Kidney epithelial cell (primary cell): ENCODE results near the gene INTU. TPM values are rescaled to one million over a fixed set of nuclear protein-coding genes. Genes with fewer than 3 reads are reported as not detected.

Source experiments
- DNase-seq: peaks from one replicate; pipeline ENCODE4 v3.0.0-alpha.2; 2010; ENCODE audit warnings: low read depth
- H3K27me3 ChIP-seq: 2 replicates; pipeline ENCODE4 v1.6.0; 2011; ENCODE audit warnings: low read length; ENCODE audit not compliant: control insufficient read depth, insufficient read depth
- H3K36me3 ChIP-seq: 2 replicates; pipeline ENCODE4 v1.5.1; 2011; ENCODE audit warnings: low read length; ENCODE audit not compliant: control insufficient read depth, insufficient read depth
- H3K4me3 ChIP-seq: 2 replicates; pipeline ENCODE4 v1.5.1; 2011; ENCODE audit warnings: low read depth, mild to moderate bottlenecking, control low read depth, low read length
- total RNA-seq: library from RNA; depleted of rRNA; stranded (reverse); fragments of >200 nt; gene quantifications from 2 replicates; pipeline ENCODE4 v1.2.3, GENCODE V29; 2015
- TF ChIP-seq, protein P1 (sequence below): IDR thresholded peaks from 2 replicates; pipeline ENCODE4 v1.5.1; 2011; ENCODE audit warnings: mild to moderate bottlenecking, moderate library complexity, low read length, control low read depth, inconsistent platforms; ENCODE audit not compliant: insufficient read depth, poor library complexity, severe bottlenecking

The INTU gene
- total RNA-seq, 1 donor from 2014 or later, result 6.4 TPM

- no peak for DNase-seq
- Histone ChIP-seq H3K27me3 (no peaks in the 10 kb centered on the region), H3K36me3 (no peaks in the 10 kb centered on the region), H3K4me3 (no peak overlapping the region)
- TF ChIP-seq, protein P1, sequence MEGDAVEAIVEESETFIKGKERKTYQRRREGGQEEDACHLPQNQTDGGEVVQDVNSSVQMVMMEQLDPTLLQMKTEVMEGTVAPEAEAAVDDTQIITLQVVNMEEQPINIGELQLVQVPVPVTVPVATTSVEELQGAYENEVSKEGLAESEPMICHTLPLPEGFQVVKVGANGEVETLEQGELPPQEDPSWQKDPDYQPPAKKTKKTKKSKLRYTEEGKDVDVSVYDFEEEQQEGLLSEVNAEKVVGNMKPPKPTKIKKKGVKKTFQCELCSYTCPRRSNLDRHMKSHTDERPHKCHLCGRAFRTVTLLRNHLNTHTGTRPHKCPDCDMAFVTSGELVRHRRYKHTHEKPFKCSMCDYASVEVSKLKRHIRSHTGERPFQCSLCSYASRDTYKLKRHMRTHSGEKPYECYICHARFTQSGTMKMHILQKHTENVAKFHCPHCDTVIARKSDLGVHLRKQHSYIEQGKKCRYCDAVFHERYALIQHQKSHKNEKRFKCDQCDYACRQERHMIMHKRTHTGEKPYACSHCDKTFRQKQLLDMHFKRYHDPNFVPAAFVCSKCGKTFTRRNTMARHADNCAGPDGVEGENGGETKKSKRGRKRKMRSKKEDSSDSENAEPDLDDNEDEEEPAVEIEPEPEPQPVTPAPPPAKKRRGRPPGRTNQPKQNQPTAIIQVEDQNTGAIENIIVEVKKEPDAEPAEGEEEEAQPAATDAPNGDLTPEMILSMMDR, result peak; percentile 33
Observed at GRCh38 chr4:127604949-127605709, 27.6 kb upstream of the INTU start.

- Histone ChIP-seq H3K36me3 (no peaks in the 10 kb centered on the region), H3K4me3 (no peak overlapping the region), H3K27me3 (no peaks in the 10 kb centered on the region)
- no peak for DNase-seq
- TF ChIP-seq, protein P1, result no peak
Observed at GRCh38 chr4:127606823-127607222, 25.9 kb upstream of the INTU start.

- H3K4me3 ChIP-seq, result no peak overlapping the region
- no peaks in the 10 kb centered on the region for H3K36me3 ChIP-seq
- no peak for DNase-seq
- H3K27me3 ChIP-seq, result no peaks in the 10 kb centered on the region
- TF ChIP-seq, protein P1, result no peak
Observed at GRCh38 chr4:127609484-127609883, 23.3 kb upstream of the INTU start.

- TF ChIP-seq, protein P1, result no peak
- no peak for DNase-seq
- Histone ChIP-seq H3K27me3 (no peaks in the 10 kb centered on the region), H3K36me3 (no peaks in the 10 kb centered on the region), H3K4me3 (no peak overlapping the region)
Observed at GRCh38 chr4:127610488-127610887, 22.3 kb upstream of the INTU start.

- Histone ChIP-seq H3K36me3 (no peaks in the 10 kb centered on the region), H3K4me3 (no peak overlapping the region), H3K27me3 (no peaks in the 10 kb centered on the region)
- no peak for DNase-seq
- TF ChIP-seq, protein P1, result no peak
Observed at GRCh38 chr4:127616898-127617297, 15.9 kb upstream of the INTU start.

DNA sequence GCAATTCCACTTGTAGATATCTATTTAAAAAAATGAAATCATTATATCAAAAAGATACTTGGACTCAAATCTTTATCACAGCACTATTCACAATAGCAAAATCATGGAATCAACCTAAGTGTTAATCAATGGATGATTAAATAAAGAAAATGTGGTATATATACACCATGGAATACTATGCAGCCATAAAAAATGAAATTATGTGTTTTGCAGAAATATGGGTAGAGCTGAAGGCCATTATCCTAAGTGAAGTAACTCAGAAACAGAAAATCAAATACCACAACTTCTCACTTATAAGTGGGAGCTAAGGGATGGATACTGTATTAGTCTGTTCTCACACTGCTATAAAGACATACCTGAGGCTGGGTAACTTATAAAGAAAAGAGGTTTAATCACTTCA lies 14.3 kb upstream of the INTU start:
- H3K27me3 ChIP-seq, result no peaks in the 10 kb centered on the region
- TF ChIP-seq, protein P1, result no peak
- no peak overlapping the region for H3K4me3 ChIP-seq
- DNase-seq, result no peak
- H3K36me3 ChIP-seq, result no peaks in the 10 kb centered on the region
